Tibial nerve (tissue), 4 donors: Measurements from ENCODE around the gene AMBP. TPM values are rescaled to one million over a fixed set of nuclear protein-coding genes. Genes with fewer than 3 reads are reported as not detected.
A peak's percentile ranks its signal among the peaks of the same experiment; 100 is the strongest.

ENCODE experiments used
- DNase-seq, 2 donors: peaks; one replicate each; pipeline ENCODE4 v3.0.0-alpha.2; 2019; ENCODE audit warnings: low spot score in 2 of 2
- H3K27ac ChIP-seq, 4 donors: fragments of 200-600 bp; sonication (generic) in 3 of 4; one replicate each; pipeline ENCODE4 v1.5.1; 2017 to 2019; ENCODE audit warnings: mild to moderate bottlenecking in 1 of 4
- H3K27me3 ChIP-seq, 2 donors: fragments of 200-600 bp; sonication (generic) in 1 of 2; one replicate each; pipeline versions ENCODE4 v1.5.1 to v1.6.0; 2017 to 2019
- H3K36me3 ChIP-seq, 3 donors: fragments of 200-600 bp; sonication (generic); one replicate each; pipeline ENCODE4 v1.5.1; 2018 to 2019
- H3K4me1 ChIP-seq, 4 donors: fragments of 200-600 bp; sonication (generic) in 3 of 4; one replicate each; pipeline ENCODE4 v1.5.1; 2017 to 2019
- H3K4me3 ChIP-seq, 4 donors: fragments of 200-600 bp; sonication (generic) in 3 of 4; one replicate each; pipeline ENCODE4 v1.5.1; 2017 to 2019; ENCODE audit warnings: mild to moderate bottlenecking in 1 of 4, moderate library complexity in 1 of 4
- H3K9me3 ChIP-seq, 4 donors: fragments of 200-600 bp; sonication (generic) in 3 of 4; one replicate each; pipeline ENCODE4 v1.5.1; 2017 to 2019
- EP300 ChIP-seq, 2 donors: sonication (generic); formaldehyde crosslinking; IDR thresholded peaks; one replicate each; pipeline ENCODE4 v1.6.1; 2017; ENCODE audit warnings: antibody characterized with exemption in 2 of 2, mild to moderate bottlenecking in 1 of 2
- POLR2A ChIP-seq, 2 donors: fragments of 450-650 bp; IDR thresholded peaks; one replicate each; pipeline ENCODE4 v1.6.1; 2017; ENCODE audit warnings: antibody characterized with exemption in 2 of 2, mild to moderate bottlenecking in 2 of 2, moderate library complexity in 2 of 2
- WGBS, 2 donors: methylation state at CpG; one replicate each; pipeline ENCODE4 v1.1.5; 2018; 5-methylcytosine and 5-hydroxymethylcytosine counted together
- total RNA-seq, 4 donors: library from RNA; depleted of rRNA; stranded (reverse); fragments of >200 nt; gene quantifications; one replicate each; pipeline ENCODE4 v1.1.0, GENCODE V29; 2016
- TF ChIP-seq, protein P1 (sequence below), 5 experiments: fragments of 200-600 bp in 3 of 5; fragments of 450-650 bp in 2 of 5; sonication (generic) in 3 of 5; IDR thresholded peaks; one replicate each; pipeline ENCODE4 v1.5.1; 2016 to 2019; ENCODE audit warnings: antibody characterized with exemption in 5 of 5, mild to moderate bottlenecking in 3 of 5, moderate library complexity in 2 of 5

AMBP gene
- total RNA-seq, 4 donors from 2014 or later, result not detected

DNA sequence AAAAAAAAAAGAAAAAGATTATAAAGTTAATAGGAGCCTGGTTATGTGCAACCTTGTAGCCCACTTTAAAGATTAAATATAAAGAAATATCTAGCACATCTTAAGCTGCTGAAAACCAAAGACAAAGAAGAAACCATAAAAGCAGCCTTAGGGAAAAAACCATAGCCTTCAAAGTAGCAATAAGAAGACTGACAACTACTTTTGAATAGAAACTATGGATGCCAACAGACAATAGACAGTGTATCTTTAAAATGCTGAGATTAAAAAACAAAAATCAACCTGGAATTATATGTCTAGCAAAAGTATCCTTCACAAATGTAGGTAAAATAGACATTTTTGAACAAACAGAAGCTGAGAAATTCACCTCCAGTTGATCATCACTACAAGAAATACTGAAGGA lies 24.4 kb upstream of the AMBP start:
- no peak overlapping the region for H3K4me3 ChIP-seq
- DNase-seq, result no peak
- peaks cover 0 to 20% of the 10 kb centered on the region in 2 donors for H3K27me3 ChIP-seq
- H3K27ac ChIP-seq, result no peak overlapping the region
- TF ChIP-seq EP300 (IDR thresholded peaks at IDR 0.05), result no peak
- TF ChIP-seq, protein P1, sequence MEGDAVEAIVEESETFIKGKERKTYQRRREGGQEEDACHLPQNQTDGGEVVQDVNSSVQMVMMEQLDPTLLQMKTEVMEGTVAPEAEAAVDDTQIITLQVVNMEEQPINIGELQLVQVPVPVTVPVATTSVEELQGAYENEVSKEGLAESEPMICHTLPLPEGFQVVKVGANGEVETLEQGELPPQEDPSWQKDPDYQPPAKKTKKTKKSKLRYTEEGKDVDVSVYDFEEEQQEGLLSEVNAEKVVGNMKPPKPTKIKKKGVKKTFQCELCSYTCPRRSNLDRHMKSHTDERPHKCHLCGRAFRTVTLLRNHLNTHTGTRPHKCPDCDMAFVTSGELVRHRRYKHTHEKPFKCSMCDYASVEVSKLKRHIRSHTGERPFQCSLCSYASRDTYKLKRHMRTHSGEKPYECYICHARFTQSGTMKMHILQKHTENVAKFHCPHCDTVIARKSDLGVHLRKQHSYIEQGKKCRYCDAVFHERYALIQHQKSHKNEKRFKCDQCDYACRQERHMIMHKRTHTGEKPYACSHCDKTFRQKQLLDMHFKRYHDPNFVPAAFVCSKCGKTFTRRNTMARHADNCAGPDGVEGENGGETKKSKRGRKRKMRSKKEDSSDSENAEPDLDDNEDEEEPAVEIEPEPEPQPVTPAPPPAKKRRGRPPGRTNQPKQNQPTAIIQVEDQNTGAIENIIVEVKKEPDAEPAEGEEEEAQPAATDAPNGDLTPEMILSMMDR (IDR thresholded peaks at IDR 0.05), result no peak
- TF ChIP-seq POLR2A (IDR thresholded peaks at IDR 0.05), result no peak
- peaks cover 0 to 16% (median 5%) of the 10 kb centered on the region in 4 donors for H3K4me1 ChIP-seq
- H3K9me3 ChIP-seq, result peaks cover 0 to 18% (median 2%) of the 10 kb centered on the region in 4 donors
- no peaks in the 10 kb centered on the region for H3K36me3 ChIP-seq

DNA sequence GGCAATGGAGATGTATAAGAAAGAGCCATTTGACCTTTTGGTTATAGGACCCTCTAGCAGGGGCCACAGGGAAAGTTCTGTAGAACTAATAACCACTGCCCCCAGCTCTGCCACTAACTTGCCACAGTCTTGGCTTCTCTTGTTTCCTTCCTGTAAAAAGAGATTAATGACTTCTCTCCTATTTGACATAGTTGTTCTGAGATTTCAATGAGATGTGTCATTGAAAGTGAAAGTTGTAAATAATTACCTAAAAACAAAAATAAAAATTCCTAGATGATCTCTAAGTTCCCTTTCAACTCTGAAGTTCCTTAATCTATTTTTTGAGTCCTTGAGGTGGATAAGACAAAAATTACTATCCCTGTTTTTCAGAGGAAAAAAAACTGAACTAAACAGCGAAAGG lies 22.4 kb upstream of the AMBP start:
- Histone ChIP-seq H3K27me3 (peaks cover 0 to 31% of the 10 kb centered on the region in 2 donors), H3K4me3 (no peak overlapping the region), H3K36me3 (no peaks in the 10 kb centered on the region), H3K27ac (no peak overlapping the region), H3K4me1 (peaks cover 0 to 18% (median 5%) of the 10 kb centered on the region in 4 donors), H3K9me3 (peaks cover 0 to 18% (median 2%) of the 10 kb centered on the region in 4 donors)
- WGBS, 2 donors, result 76 to 93% methylated on average over 1 of the region's 1 CpG
- DNase-seq, result no peak
- TF ChIP-seq EP300 (IDR thresholded peaks at IDR 0.05) (no peak), POLR2A (IDR thresholded peaks at IDR 0.05) (no peak)
- TF ChIP-seq, protein P1 (IDR thresholded peaks at IDR 0.05), result no peak

DNA sequence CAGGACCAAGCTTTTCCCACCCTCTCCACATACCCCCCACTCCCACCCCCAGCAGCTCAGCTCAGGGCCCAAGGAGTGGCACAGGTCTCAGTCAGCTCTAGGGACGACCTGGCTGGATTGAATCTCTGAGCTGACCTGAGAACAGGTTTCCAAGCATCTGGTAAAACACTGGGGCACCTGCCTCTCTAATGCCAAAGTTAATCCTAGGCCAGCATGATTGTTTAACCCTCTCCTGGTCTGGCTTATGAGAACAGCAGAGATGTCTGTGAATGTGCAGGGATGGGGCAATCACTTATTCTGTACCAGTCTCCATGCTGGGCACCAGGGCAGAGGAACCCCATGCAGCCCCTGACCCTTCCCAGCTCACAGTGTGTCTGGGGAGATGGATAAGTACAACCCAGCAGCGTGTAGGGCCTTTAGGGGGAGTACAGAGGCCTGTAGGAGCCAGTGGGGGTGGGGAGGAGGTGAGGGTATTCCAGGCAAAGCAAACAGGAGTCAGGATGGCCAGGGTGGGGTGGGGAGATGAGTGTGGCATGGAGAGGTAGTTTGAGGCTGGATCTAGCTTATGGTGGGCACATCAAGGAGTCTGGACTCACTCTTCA lies 21.7 kb upstream of the AMBP start:
- DNase-seq, result no peak

DNA sequence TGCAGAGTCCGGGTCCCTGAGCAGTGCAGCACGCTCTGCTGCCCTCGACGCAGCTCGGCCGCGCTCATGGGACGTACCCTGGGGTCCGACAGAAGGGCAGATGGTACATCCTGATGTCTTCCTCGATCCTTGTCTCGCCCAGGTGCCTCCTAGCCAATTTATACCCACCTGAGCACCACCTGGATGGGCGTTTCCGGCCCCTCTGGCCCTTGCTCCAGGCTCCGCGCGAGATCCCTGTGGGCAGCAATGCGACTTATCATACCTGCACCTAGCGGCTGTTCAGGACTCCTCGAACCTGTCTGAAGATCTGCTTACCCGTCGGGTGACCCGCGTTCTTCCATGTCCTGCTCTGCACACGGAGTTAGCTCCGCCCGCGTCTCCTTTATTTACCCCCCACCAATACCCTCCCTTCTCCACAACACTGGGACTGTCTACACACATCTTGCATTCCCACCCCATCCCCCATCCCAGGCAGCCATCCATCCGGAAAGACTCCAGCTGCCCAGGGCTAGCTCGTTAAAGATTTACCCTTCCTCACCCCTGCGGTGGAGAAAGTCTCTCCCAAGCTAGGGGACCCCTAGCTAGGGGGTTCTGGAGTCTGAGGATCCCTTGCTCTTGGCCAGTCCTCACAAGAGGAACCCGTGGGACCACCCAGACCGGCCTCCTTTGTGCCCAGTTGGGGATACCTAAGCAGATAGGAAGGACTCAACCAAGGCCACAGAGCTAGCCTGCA lies 21.0 kb upstream of the AMBP start, which contains the start of gene KIF12:
Gene KIF12 (minus strand): TSS at position 357 of the 733 bp plus-strand sequence. CDS start 16 bp downstream, at position 341.
- Histone ChIP-seq H3K4me3 (peak within 1 kb of the TSS; percentile 12 to 57 (median 37)), H3K27me3 (peaks cover 0 to 31% of the 10 kb centered on the region in 2 donors), H3K9me3 (peaks cover 0 to 18% (median 2%) of the 10 kb centered on the region in 4 donors), H3K27ac (no peak within 1 kb of the TSS), H3K4me1 (peaks cover 0 to 18% (median 5%) of the 10 kb centered on the region in 4 donors), H3K36me3 (no peaks in the 10 kb centered on the region)
- WGBS, 2 donors, result 28 to 40% methylated on average over 22 to 32 of the region's 32 CpGs
- DNase-seq, result no peak
- TF ChIP-seq, protein P1 (IDR thresholded peaks at IDR 0.05), result no peak
- no peak for TF ChIP-seq EP300 (IDR thresholded peaks at IDR 0.05)
- TF ChIP-seq POLR2A (IDR thresholded peaks at IDR 0.05), result no peak

More for the DNA sequence above, 21.7 kb upstream of the AMBP start:
- 66 to 75% methylated on average over 2 of the region's 2 CpGs for WGBS, 2 donors
- H3K27me3 ChIP-seq, result peaks cover 0 to 31% of the 10 kb centered on the region in 2 donors
- no peaks in the 10 kb centered on the region for H3K36me3 ChIP-seq
- H3K27ac ChIP-seq, result no peak overlapping the region
- H3K9me3 ChIP-seq, result peaks cover 0 to 18% (median 2%) of the 10 kb centered on the region in 4 donors
- H3K4me1 ChIP-seq, result peaks cover 0 to 18% (median 5%) of the 10 kb centered on the region in 4 donors
- H3K4me3 ChIP-seq, result no peak overlapping the region
- no peak for TF ChIP-seq EP300 (IDR thresholded peaks at IDR 0.05)
- TF ChIP-seq, protein P1 (IDR thresholded peaks at IDR 0.05), result no peak
- TF ChIP-seq POLR2A (IDR thresholded peaks at IDR 0.05), result no peak
